ENCODE measurements around the gene CDC16. TPM values are rescaled to one million over a fixed set of nuclear protein-coding genes. Genes with fewer than 3 reads are reported as not detected.
A peak's percentile ranks its signal among the peaks of the same experiment; 100 is the strongest.

Gene CDC16
- total and polyA plus RNA-seq, 9 of the 15 experiments (the other 6 are each of a cell fraction or from before 2014, with no cell fraction given): 23.2 to 102 (median 51.6) TPM

DNA sequence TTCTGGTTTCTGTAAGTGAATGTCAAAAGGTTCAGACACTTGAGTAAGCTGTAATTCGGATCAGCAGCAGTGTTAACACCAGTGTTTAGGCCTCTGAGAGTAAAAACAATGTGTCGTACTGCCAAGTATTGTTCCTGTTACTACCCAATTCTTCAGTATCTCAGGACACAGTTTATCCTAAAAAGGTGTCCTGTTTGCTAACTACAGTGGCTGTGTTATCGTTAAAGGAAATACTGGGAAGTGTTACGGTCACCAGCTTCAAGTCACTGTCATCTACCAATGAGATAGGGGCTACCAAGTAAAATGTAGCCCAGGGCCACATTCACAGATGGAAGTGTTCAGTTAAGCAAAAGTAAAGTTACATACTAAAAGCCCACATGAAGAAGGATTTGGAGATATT lies 44.4 kb downstream of the CDC16 start:
- ATAC-seq (no peak; the same call in 2 of the 3 replicates), DNase-seq (ENCODE audit: extremely low read depth in 1 of 4, low spot score in 3 of 4) (peak in 3 of 4 experiments; percentile 18 to 71 (median 47)), FAIRE-seq (peak; percentile 79)
- Histone ChIP-seq H2AFZ (ENCODE audit: low read depth, low read length) (peak overlapping the region; percentile 99), H4K20me1 (replicated peaks; ENCODE audit: control insufficient read depth, insufficient read depth, low read length) (no peaks in the 10 kb centered on the region; the same call in 1 of the 2 replicates), H3K9me3 (replicated peaks; ENCODE audit: control insufficient read depth, insufficient read depth, low read depth, low read length) (no peaks in the 10 kb centered on the region), H3K9me1 (ENCODE audit: control insufficient read depth, insufficient read depth, low read length) (no peaks in the 10 kb centered on the region), H3K27me3 (ENCODE audit: control insufficient read depth in 2 of 2, insufficient read depth in 2 of 2, low read length in 2 of 2) (no peaks in the 10 kb centered on the region), H3K27ac (ENCODE audit: extremely low read depth, low read depth, low read length) (peak overlapping the region; percentile 99), H3K79me2 (ENCODE audit: control insufficient read depth, insufficient read depth, low read length) (peaks cover 28% of the 10 kb centered on the region), H3K9ac (ENCODE audit: insufficient read depth in 1 of 2, low read depth in 2 of 2, low read length in 2 of 2) (peak overlapping the region in 1 of 2 experiments; percentile 96; a peak in 2 of 4 replicates), H3K36me3 (ENCODE audit: control insufficient read depth, insufficient read depth, low read length) (peaks cover 51% of the 10 kb centered on the region; the same call in 2 of the 3 replicates), H3K4me1 (replicated peaks in 1 of 2; ENCODE audit: control insufficient read depth in 2 of 2, insufficient read depth in 2 of 2, low read length in 2 of 2) (peaks cover 29 to 35% of the 10 kb centered on the region in 2 experiments), H3K4me2 (ENCODE audit: insufficient read depth, low read length) (peak overlapping the region; percentile 69), H3K4me3 (no peak overlapping the region)
- POLR2A ChIA-PET: interaction anchor here (0.8 to 1.7 kb wide), 6 partner anchors 10 to 27 kb away, joined by 3 to 10 read pairs (median 3); no protein-coding TSS in a partner anchor
- CTCF ChIA-PET (ENCODE audit: low intra/inter-chr PET ratio): no interaction called here
- in situ Hi-C loops (cut with MboI) (no loop called here), intact Hi-C loops (cut with micrococcal nuclease) (no loop called here)
- 7% methylated on average over 4 of the region's 4 CpGs for WGBS (ENCODE audit: insufficient coverage, low coverage, missing lambda C conversion rate)
- no TSS peak for BruUV-seq (replicated peaks)
- no peak for TF ChIP-seq KDM2B (CRISPR knock-in tag; IDR thresholded peaks at IDR 0.05)
- TF ChIP-seq, protein P1, sequence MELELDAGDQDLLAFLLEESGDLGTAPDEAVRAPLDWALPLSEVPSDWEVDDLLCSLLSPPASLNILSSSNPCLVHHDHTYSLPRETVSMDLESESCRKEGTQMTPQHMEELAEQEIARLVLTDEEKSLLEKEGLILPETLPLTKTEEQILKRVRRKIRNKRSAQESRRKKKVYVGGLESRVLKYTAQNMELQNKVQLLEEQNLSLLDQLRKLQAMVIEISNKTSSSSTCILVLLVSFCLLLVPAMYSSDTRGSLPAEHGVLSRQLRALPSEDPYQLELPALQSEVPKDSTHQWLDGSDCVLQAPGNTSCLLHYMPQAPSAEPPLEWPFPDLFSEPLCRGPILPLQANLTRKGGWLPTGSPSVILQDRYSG (tag; conservative IDR thresholded peaks at IDR 0.05; ENCODE audit: low read depth): 0 out of 2 replicates have a peak, but pooled peaks have one; percentile 18
- TF ChIP-seq CHD1 (IDR thresholded peaks at IDR 0.05; ENCODE audit: low read length): no peak
- 0 out of 2 replicates have a peak, but pooled peaks have one; percentile 4 for TF ChIP-seq ZNF766 (CRISPR knock-in tag; conservative IDR thresholded peaks at IDR 0.05)
- TF ChIP-seq, protein P2, sequence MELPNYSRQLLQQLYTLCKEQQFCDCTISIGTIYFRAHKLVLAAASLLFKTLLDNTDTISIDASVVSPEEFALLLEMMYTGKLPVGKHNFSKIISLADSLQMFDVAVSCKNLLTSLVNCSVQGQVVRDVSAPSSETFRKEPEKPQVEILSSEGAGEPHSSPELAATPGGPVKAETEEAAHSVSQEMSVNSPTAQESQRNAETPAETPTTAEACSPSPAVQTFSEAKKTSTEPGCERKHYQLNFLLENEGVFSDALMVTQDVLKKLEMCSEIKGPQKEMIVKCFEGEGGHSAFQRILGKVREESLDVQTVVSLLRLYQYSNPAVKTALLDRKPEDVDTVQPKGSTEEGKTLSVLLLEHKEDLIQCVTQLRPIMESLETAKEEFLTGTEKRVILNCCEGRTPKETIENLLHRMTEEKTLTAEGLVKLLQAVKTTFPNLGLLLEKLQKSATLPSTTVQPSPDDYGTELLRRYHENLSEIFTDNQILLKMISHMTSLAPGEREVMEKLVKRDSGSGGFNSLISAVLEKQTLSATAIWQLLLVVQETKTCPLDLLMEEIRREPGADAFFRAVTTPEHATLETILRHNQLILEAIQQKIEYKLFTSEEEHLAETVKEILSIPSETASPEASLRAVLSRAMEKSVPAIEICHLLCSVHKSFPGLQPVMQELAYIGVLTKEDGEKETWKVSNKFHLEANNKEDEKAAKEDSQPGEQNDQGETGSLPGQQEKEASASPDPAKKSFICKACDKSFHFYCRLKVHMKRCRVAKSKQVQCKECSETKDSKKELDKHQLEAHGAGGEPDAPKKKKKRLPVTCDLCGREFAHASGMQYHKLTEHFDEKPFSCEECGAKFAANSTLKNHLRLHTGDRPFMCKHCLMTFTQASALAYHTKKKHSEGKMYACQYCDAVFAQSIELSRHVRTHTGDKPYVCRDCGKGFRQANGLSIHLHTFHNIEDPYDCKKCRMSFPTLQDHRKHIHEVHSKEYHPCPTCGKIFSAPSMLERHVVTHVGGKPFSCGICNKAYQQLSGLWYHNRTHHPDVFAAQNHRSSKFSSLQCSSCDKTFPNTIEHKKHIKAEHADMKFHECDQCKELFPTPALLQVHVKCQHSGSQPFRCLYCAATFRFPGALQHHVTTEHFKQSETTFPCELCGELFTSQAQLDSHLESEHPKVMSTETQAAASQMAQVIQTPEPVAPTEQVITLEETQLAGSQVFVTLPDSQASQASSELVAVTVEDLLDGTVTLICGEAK (IDR thresholded peaks at IDR 0.05): no peak
- TF ChIP-seq, protein P2 (CRISPR knock-in tag; IDR thresholded peaks at IDR 0.05): no peak
- TF ChIP-seq, protein P3, sequence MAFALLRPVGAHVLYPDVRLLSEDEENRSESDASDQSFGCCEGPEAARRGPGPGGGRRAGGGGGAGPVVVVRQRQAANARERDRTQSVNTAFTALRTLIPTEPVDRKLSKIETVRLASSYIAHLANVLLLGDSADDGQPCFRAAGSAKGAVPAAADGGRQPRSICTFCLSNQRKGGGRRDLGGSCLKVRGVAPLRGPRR (CRISPR knock-in tag; IDR thresholded peaks at IDR 0.05): no peak
- TF ChIP-seq SNIP1 (IDR thresholded peaks at IDR 0.05; ENCODE audit: low read depth): no peak
- TF ChIP-seq MCM5 (IDR thresholded peaks at IDR 0.05; ENCODE audit: low read depth): no peak
- no peak for TF ChIP-seq ZNF143 (CRISPR knock-in tag; IDR thresholded peaks at IDR 0.05)
- no peak for TF ChIP-seq ELF2 (CRISPR knock-in tag; IDR thresholded peaks at IDR 0.05)
